Head of caudate nucleus (tissue), 42 donors: ENCODE data around the gene MAP3K12.
A peak's percentile ranks its signal among the peaks of the same experiment; 100 is the strongest.

Experiments used
- DNase-seq, 42 donors: peaks; one replicate each; pipeline versions ENCODE4 v3.0.0 to v3.0.0-alpha.2; 2020 to 2021; ENCODE audit warnings: mixed read lengths in 7 of 42
- intact Hi-C: fragments of 100-400 bp; cut with DNase I; formaldehyde crosslinking; loops from one replicate; pipeline ENCODE4 v1.15.0; 2022

MAP3K12 gene

GRCh38 chr12:53480491-53481442 is 18.5 kb downstream of the MAP3K12 start:
- intact Hi-C loops: no loop called here
- DNase-seq: no peak

DNA sequence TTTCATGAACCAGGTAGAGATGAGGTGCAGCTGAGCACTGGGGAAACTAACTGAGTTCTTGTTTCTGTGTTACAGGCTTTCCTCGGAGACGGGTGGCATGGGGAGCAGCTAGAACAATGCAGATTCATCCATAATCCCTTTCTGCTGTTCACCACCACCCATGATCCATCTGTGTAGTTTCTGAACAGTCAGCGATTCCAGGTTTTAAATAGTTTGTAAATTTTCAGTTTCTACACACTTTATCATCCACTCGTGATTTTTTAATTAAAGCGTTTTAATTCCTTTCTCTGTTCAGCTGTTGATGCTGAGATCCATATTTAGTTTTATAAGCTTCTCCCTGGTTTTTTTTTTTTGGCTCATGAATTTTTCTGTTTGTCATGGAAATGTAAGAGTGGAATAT is 19.9 kb downstream of the MAP3K12 start:
- intact Hi-C loops: no loop called here
- DNase-seq: no peak

DNA sequence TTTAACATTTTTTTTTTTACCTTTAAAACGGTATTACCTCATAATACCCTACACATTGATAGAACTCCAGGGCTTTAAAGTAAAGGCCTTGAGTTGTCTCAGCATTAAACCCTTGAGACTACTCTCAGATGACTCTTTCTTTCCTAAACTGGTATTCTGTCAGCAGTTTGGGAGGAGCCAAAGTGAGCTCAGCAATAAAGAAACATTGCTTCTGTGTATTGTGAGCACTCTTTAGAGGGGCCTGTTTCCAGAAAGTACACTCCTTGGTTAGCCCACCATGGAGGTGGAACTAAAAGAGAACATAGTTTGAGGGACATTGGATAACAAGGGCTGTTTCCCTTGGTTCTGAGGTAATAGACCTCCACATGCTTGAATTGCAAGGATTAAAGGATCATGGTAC is 20.4 kb downstream of the MAP3K12 start:
- no peak for DNase-seq
- intact Hi-C loops: no loop called here

- DNase-seq: no peak
- intact Hi-C loops: no loop called here
Observed at GRCh38 chr12:53476769-53477209, 22.5 kb downstream of the MAP3K12 start.

- peak in 1 of 42 donors; percentile 47 for DNase-seq
- intact Hi-C loops: no loop called here
Observed at GRCh38 chr12:53474819-53475218, 24.4 kb downstream of the MAP3K12 start.

GRCh38 chr12:53474077-53474476 is 25.2 kb downstream of the MAP3K12 start:
- intact Hi-C loops: no loop called here
- DNase-seq: no peak

DNA sequence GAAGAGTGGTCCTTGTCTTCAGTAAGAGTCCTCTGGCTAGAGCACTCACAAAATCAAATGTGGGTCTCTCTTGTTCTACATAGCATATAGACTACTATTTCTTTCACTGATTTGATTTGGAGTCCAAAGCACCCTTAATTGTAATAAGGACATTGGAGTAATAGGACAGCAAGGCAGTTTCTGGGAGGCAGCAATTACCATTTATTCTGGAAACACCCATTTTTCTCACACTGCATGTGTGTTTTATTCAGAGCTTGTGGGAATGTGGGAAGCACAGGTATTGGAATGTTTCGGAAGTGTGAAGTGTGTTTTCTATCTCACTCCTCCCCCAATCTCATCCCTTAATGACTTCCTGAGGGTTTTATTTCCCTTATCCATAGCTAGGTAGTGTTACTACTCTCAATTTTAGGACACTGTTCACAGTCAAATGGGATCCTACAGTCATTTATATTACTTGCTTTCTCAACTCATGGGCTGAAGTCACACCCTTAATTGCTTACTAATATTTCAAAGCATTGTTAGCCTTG is 27.1 kb downstream of the MAP3K12 start:
- intact Hi-C loops: no loop called here
- DNase-seq: no peak

DNA sequence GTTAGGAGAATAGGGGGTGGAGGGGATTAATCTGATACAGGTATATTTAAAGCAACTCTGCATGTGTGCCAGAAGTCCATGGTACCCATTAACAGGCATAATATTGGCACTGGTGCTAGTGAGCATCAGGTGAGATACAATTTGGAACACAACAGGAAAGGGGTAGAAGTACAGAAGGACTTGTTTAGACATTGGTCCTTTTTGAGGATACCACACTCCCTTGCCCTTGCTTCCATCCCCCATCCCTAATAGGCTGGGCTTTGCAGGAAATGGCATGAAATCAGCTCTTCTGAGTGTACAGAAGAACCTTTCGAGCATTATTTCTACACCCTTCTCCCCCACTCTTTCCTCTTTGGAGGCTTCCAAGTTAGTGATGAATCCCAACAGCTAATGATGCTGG is 31.0 kb downstream of the MAP3K12 start:
- no peak for DNase-seq

DNA sequence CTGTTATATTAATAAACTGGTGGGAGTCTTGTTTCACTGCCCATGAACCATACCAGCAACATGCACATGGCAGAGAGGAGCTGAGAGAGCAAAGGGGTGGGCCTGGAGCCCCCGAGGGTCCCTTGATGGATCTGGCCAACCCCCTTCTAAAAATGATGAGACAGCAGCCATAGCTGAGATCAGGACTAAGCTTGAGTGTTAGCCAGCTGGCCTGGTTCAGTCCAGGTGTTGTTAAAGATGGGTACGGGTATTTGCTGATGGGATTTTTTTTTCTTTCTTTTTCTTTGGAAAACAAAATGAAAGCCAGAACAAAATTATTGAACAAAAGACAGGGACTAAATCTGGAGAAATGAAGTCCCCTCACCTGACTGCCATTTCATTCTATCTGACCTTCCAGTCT is 31.4 kb downstream of the MAP3K12 start:
- intact Hi-C loops: no loop called here
- DNase-seq: no peak

More for the DNA sequence above, 31.0 kb downstream of the MAP3K12 start:
- intact Hi-C loops: no loop called here

DNA sequence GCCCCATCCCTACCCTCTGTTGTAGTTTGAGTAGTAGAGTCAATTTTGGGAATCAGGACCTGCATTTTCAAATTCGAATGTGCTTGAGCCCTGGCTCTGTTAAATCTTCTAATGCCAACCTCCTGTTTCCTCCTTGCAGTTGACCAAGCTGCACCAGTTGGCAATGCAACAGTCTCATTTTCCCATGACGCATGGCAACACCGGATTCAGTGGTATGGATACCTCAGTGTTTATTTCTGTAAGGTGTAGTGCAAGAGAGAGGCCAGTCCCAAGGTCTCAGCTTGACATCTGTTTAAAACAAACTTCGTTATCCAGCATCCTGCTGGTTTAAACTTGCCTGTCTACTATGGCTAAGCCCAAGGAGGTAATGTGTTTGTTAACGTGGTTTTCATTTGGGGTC is 32.2 kb downstream of the MAP3K12 start:
- intact Hi-C loops: no loop called here
- no peak for DNase-seq

- intact Hi-C loops: no loop called here
- DNase-seq: no peak
Observed at GRCh38 chr12:53466640-53467039, 32.6 kb downstream of the MAP3K12 start.

DNA sequence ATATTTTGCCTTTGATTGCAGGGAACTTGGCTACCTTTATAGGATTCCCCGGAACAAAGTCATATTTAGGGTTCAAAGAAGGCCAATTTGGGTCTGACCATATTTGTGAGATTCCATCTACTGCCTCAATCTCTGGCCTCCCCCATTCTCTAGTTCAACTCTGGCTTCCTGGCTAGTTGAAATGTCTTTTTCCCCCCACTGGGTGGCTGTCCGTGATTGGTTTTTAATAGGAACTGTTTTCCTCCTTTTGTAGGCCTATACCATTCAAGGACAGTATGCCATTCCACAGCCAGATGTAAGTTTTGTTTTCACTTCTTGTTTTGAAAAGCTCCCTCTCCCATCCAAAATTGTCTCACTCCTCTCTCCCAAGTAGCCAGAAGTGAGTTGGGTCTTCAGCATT is 33.6 kb downstream of the MAP3K12 start:
- no peak for DNase-seq
- intact Hi-C loops: no loop called here

DNA sequence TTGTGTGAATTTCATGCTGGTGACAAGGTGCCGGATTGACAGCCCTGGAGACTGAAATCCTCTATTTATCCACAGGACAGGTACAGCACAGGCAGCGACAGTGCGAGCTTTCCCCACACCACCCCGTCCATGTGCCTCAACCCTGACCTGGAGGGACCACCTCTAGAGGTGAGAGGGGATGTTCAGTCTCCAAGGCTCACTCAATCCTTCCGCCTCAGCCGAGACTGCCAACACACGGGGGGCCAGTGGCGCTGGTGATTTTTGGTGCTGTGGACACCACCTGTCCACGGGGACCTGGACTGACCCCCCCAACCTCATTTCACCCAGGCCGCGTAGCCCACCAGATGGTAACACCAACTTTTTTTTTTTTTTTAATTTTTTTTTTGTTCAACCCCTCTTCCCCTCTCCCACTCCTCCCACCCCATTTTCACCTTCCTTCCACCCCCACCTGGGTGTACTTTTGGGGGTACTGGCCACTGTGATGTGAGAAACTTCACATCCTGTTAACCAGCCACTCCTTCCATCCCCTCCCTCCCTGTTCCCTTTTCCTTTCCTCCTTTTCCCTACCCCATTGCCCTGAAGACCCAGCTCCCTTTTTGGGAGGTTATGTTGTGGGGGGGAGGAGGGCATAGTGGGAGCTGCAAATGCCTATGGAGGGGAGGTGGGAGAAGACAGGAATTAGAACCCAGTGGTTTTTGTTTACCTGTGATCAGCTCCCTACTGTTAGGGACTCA is 34.4 kb downstream of the MAP3K12 start:
- intact Hi-C loops: no loop called here
- DNase-seq: no peak

GRCh38 chr12:53463802-53464560 is 35.3 kb downstream of the MAP3K12 start:
- DNase-seq: no peak
- intact Hi-C loops: no loop called here

GRCh38 chr12:53462935-53463334 is 36.3 kb downstream of the MAP3K12 start:
- intact Hi-C loops: no loop called here
- DNase-seq: no peak

DNA sequence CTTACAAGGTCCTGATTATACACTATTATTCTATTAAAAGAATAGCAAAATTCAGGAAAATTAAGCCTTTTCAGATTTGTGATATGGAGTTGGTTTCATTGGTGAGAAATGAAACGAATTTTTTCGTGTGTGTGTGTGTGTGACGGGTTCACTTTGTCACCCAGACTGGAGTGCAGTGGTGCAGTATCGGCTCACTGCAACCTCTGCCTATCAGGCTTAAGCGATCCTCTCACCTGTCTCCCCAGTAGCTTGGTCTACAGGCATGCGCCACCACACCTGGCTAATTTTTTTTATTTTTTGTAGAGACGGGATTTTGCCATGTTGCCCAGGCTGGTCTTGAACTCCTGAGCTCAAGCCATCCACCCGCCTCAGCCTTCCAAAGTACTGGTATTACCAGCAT is 37.7 kb downstream of the MAP3K12 start:
- intact Hi-C loops: no loop called here
- no peak for DNase-seq

GRCh38 chr12:53461059-53461458 is 38.2 kb downstream of the MAP3K12 start:
- DNase-seq: no peak
- intact Hi-C loops: no loop called here

GRCh38 chr12:53459097-53459496 is 40.2 kb downstream of the MAP3K12 start:
- intact Hi-C loops: no loop called here
- DNase-seq: no peak

DNA sequence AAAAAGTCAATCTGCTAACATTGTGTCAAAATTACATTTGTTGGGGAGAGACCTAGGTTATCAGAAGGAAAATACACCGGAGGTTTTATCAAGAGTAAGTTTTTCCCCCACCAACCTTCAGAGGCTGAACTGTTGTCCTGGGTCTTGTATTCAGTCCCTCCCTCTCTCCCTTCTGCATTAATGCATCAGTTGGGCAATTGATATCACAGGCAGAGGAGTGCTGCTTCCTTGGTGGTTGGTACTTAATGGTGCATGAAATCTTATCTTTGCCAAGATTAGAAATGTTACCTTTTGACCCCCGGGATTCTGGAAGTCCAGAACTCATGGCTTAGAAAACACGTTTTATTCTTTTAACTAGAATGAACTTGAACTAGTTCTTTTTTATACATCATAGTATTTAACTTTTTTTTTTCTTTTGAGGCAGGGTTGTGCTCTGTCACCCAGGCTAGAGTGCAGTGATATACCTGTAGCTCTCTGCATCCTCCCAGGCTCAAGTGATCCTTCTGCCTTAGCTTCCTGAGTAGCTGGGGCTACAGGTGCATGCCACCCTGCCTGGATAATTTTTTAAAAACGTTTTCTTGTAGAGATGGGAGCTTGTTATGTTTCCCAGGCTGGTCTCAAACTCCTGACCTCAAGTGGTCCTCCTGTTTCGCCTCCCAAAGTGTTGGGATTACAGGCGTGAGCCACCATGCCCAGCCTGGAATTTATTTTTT is 42.4 kb downstream of the MAP3K12 start:
- no peak for DNase-seq
- intact Hi-C loops: no loop called here
